AG10803 (cell line): Measurements from ENCODE around the gene WDR43.

Source experiments
- DNase-seq: peaks from one replicate; pipeline ENCODE4 v3.0.0; 2010; ENCODE audit warnings: low read depth
- H3K4me3 ChIP-seq: 2 replicates; pipeline ENCODE4 v1.5.1; 2011; ENCODE audit warnings: mild to moderate bottlenecking, low read length, control low read depth
- TF ChIP-seq, protein P1 (sequence below): conservative IDR thresholded peaks from 2 replicates; pipeline ENCODE4 v1.5.1; 2011; ENCODE audit warnings: mild to moderate bottlenecking, low read length, control low read depth, inconsistent platforms

The WDR43 gene, protein sequence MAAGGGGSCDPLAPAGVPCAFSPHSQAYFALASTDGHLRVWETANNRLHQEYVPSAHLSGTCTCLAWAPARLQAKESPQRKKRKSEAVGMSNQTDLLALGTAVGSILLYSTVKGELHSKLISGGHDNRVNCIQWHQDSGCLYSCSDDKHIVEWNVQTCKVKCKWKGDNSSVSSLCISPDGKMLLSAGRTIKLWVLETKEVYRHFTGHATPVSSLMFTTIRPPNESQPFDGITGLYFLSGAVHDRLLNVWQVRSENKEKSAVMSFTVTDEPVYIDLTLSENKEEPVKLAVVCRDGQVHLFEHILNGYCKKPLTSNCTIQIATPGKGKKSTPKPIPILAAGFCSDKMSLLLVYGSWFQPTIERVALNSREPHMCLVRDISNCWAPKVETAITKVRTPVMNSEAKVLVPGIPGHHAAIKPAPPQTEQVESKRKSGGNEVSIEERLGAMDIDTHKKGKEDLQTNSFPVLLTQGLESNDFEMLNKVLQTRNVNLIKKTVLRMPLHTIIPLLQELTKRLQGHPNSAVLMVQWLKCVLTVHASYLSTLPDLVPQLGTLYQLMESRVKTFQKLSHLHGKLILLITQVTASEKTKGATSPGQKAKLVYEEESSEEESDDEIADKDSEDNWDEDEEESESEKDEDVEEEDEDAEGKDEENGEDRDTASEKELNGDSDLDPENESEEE

DNA sequence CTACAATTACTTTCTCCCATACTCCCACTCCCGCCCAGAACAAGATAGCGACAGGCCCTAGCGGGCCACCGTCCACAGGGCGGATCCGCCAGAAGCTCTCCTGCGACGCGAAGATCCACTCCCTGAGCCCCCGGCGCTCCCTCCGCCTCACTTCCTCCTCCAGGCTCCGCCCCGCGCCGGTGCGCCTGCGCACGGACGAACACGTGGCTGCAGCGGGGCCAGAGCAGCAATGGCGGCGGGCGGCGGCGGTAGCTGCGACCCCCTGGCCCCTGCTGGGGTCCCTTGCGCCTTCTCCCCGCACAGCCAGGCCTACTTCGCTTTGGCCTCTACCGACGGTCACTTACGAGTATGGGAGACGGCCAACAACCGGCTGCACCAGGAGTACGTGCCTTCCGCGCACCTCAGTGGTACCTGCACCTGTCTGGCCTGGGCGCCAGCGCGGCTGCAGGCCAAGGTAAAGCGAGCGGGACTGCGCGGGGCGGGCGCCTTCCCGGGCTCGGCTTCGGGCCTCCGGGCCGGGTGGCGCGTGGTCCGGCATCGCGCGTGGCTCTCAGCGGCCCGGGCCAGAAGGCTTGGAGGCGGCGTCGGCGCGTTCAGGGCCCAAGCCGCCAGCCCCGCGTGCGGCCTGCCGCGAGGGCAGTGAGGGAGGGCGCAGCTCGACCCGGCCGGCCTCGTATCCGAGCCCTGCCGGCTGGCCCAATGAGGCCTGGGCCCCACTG lies at the start of gene WDR43:
TSS of gene WDR43 (plus strand) at position 198 of the 719 bp plus-strand sequence. CDS start at position 230, 32 bp downstream.
- peak within 1 kb of the TSS; percentile 98 for H3K4me3 ChIP-seq
- DNase-seq, result peak; percentile 99
- TF ChIP-seq, protein P1, sequence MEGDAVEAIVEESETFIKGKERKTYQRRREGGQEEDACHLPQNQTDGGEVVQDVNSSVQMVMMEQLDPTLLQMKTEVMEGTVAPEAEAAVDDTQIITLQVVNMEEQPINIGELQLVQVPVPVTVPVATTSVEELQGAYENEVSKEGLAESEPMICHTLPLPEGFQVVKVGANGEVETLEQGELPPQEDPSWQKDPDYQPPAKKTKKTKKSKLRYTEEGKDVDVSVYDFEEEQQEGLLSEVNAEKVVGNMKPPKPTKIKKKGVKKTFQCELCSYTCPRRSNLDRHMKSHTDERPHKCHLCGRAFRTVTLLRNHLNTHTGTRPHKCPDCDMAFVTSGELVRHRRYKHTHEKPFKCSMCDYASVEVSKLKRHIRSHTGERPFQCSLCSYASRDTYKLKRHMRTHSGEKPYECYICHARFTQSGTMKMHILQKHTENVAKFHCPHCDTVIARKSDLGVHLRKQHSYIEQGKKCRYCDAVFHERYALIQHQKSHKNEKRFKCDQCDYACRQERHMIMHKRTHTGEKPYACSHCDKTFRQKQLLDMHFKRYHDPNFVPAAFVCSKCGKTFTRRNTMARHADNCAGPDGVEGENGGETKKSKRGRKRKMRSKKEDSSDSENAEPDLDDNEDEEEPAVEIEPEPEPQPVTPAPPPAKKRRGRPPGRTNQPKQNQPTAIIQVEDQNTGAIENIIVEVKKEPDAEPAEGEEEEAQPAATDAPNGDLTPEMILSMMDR, result no peak

DNA sequence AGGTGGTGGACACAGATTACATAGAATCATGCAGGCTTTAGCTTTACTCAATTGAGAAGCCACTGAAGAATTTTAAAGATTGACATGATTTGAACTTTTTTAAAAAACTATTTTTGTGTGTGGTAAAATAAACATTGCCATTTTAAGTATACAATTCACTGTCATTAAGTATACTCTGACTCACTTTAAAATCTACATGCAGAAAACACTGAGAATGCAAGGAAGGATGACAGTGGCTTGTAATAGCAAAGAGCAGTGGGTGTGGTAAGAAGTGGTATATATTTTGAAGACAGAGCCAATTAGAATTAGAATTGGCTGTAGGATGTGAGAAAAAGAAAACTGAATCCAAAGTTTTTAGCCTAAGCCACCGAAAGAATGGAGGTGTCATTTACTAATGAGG lies 39.3 kb upstream of the WDR43 start:
- H3K4me3 ChIP-seq, result no peak overlapping the region
- no peak for DNase-seq
- TF ChIP-seq, protein P1, result no peak

DNA sequence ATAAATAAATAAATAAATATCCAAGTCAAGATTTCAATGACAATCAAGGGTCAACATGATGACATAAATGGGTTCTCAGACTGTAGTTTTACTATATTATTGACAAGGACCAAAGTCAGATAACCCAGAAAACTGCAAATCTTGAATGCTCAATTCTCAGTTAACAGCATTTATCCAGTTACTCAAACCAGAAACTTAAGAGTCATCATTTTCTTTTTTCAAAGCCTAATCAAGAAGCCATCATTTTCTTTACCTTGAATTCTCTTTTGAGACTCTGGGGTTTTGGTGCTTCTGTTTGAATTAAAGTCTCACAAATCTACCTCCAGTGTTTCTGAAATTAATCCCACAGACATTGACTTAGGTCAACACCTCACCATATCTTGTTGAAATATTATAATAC lies 38.5 kb upstream of the WDR43 start:
- no peak overlapping the region for H3K4me3 ChIP-seq
- no peak for DNase-seq
- TF ChIP-seq, protein P1, result no peak

DNA sequence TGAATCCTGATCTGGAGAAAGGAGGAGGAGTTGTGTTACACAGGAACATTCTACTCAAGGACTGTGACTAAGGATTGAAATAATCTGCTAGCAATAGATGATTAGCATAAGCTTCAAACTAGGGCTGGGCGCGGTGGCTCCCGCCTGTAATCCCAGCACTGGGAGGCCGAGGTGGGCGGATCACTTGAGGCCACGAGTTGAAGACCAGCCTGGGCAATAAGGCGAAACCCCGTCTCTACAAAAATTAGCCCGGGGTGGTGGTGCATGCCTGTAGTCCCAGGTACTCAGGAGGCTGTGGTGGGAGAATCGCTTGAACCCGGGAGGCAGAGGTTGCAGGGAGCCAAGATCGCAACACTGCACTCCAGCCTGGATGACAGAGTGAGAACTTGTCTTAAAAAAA lies 25.9 kb upstream of the WDR43 start:
- TF ChIP-seq, protein P1, result no peak
- no peak for DNase-seq
- peak overlapping the region; percentile 95 for H3K4me3 ChIP-seq

DNA sequence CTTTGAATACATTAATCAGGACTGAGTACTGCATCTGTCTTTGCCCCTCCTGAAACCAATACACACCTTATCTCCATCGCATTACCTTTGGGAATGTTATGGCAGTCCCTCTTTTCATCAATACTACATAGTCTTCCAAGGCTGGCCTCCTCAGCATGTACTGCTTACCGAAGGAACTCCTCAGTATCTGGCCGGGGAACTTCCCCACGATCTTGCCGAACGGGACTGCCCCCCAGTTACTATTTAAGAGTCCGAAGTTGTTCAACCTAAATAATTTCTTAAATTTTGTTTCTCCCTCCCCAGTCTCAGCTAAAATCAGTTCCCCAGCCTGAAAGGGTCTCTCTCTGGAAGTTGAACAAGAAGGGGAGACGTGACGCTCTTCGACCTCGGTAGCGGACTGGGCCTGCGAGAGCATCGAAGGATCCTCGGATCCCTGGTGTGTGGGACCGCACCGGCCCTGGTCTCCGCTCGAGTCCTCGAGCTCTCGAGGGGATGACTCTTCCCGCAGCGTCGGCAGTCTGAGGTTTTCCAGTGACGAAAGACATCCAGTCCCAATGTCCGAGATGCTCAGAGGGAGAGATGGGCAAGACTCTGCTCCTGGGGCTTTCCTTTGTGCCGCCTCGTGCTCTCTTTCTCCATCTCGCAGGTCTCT lies 24.8 kb upstream of the WDR43 start:
- TF ChIP-seq, protein P1, result no peak
- DNase-seq, result no peak
- peak overlapping the region; percentile 95 for H3K4me3 ChIP-seq

DNA sequence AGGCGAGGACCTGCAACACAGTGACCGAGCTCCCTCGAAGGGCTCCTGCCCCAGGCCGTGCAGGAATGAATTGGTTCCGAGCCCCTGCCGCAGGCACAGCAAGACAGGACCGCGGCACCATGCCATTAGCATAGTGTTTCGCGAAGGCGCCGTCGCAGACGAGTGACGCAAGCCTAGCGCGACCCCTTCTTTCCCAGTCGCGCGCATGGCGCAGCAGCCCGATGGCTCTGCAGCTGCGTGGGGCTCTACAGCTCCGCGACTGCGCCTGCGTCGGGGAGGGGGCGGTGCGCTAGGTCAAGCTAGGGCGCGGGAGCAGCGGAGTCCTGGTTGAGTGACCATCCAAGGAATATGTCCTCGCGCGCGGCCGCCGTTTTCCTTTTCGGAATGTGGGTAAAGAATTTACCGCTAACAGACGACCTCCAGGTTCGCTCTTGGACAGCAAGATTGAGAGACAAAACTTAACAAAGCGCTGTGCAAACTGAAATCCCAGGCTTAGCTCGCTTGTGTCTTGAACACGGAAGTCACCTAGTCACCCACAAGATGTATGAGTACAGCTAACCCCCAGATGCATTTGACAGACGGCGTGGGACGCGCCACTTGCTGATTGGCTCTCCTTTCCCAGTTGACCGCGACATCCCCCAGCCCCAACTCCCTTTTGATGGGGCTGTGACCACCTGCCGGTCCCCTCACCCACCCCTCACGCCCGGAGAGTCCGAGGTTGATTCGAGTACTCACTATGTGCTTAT lies 24.1 kb upstream of the WDR43 start, which contains the start of gene TRMT61B:
TSS of gene TRMT61B (minus strand) at position 164 of the 746 bp plus-strand sequence. CDS start at position 132, 32 bp downstream.
- DNase-seq, result peak; percentile 94
- peak within 1 kb of the TSS; percentile 95 for H3K4me3 ChIP-seq
- TF ChIP-seq, protein P1, result no peak
